Measurements from ENCODE around the gene CPNE6.

Gene CPNE6

DNA sequence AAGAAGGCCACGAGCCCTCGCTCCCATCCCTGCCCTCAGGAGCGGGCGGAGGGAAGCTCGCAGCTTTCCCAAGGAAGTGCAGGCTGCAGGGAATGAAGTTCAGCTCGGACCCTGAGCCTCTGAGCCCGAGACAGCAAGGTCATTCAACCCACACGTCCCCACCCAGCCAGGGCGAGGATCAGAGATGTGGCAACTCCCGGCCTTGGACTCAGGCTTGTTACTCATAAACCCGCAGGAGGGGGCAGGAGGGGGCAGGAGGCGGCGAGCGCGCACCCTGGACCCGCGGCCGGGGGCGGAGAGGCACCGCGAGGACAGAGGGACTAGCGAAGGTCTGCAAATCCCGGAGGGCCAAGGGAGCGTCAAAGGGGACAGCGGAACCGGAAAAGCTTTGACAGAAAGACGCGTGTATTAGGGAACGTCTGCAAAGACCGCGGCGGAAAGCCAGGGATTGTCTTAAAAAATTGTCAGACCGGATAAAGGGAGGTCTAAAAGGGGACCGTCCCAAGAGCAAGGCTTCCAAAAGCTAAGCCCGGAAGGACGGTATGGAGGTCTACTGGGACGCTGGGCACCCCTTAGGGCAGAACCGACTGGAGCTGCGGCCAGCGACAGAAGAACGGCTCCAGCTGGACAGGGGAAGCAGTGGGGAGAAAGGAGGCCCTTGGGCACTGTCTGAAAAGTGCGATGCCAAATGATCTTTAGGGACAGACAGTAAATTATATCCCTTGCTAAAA, 42.6 kb downstream of the CPNE6 start:
- Histone ChIP-seq H3K36me3 (ENCODE audit: control insufficient read depth, insufficient read depth, low read length) (peaks cover 19% of the 10 kb centered on the region), H3K4me3 (ENCODE audit: extremely low read depth, insufficient read depth, low read length, poor library complexity, severe bottlenecking) (peak overlapping the region; percentile 80), H3K9me3 (ENCODE audit: control insufficient read depth, low read length) (no peaks in the 10 kb centered on the region), H3K27ac (ENCODE audit: low read depth, low read length, severe bottlenecking) (peak overlapping the region; percentile 97), H3K4me1 (ENCODE audit: control insufficient read depth, insufficient read depth, low read length, poor library complexity, severe bottlenecking) (peaks cover 5% of the 10 kb centered on the region)
- WGBS, 2 experiments (ENCODE audit: insufficient coverage in 2 of 2), result 0 to 1% methylated on average over 39 to 41 of the region's 42 CpGs

DNA sequence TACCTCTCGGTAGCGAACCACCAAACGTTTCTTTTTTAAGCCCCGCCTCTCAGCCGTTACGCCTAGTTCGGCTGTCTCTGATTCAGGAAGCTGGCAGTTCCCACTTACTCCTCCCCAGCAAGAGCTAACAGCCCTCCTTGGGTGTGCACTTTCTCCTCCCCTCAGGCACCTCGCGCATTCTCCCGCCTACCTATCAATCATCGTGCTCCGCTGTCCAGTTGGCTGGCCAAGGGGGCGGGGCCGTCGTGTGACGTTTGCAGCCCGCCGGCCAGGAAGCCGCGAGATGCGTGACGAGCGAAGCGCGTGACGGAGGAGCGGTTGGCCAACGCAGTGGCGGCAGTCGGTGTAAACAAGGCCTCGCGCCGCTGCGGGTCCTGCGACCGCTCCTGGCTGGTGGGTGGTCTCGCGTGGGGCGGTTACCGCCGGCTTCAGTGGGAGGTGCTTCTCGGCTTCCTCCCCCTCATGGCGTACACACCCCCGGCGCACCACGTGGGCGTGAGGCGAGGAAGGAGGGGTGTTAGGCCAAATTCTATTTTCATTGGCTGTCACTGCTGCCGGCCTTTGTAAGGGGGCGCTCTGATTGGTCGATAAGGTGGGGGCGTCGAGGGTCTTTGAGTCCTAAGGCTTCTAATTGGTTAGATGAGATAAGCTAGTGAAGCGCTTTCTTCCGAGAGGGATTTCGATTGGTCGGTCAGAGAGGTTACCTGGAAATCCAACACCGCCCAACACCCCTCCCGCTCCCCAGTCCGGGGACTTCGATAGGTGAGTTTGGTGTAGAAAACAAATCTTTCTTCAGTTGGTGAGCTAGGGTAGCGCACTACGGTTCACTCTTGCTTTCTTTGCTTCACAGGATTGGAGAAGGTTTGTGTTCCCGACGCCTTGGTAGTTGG, 43.4 kb downstream of the CPNE6 start, which contains the start of the genes DCAF11 and NRL:
Gene DCAF11 (plus strand): TSS at position 246 of the 890 bp plus-strand sequence. CDS start 818 bp downstream, outside the sequence.
Gene NRL (minus strand): TSS at position 418 of the 890 bp plus-strand sequence. CDS start 32,101 bp downstream, outside the sequence.
- WGBS, 2 experiments (ENCODE audit: insufficient coverage in 2 of 2), result 0% methylated on average over 28 to 51 of the region's 65 CpGs
- Histone ChIP-seq H3K9me3 (ENCODE audit: control insufficient read depth, low read length) (no peaks in the 10 kb centered on the region), H3K27ac (ENCODE audit: low read depth, low read length, severe bottlenecking) (peak within 1 kb of the TSS; percentile 97), H3K4me3 (ENCODE audit: extremely low read depth, insufficient read depth, low read length, poor library complexity, severe bottlenecking) (peak within 1 kb of the TSS; percentile 80), H3K36me3 (ENCODE audit: control insufficient read depth, insufficient read depth, low read length) (peaks cover 28% of the 10 kb centered on the region), H3K4me1 (ENCODE audit: control insufficient read depth, insufficient read depth, low read length, poor library complexity, severe bottlenecking) (peaks cover 5% of the 10 kb centered on the region)

DNA sequence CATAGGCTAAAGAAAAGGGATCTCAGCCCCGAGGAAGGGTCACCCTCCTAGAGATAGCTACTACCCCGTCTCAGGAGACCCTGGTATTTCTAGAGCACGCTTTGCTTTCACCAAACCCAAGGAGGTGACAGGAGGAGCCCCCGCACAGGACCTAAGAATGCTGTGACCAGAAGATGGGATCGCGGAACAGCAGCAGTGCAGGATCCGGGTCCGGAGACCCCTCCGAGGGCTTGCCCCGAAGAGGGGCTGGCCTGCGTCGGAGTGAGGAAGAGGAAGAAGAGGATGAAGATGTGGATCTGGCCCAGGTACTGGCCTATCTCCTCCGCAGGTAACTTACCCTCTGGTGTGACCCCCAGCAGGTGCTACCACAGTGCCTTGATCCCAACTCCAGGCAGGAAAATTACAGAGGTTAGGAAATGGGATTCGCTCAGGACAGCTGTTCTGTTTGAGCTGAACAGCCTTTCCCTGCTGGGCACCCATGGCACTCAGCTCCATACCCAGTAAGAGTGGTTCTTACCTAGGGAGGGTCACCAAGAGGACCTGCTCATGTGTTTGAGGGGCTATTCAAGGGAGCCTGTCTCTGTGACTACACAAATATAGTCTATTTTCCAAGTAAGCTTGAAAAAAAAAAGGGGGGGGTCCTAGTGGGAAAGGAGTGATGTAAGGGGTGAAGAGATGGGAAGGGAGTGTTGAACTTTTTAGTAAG, 44.2 kb downstream of the CPNE6 start:
- peak overlapping the region; percentile 97 for H3K27ac ChIP-seq (ENCODE audit: low read depth, low read length, severe bottlenecking)
- WGBS, 2 experiments (ENCODE audit: insufficient coverage in 2 of 2), result 8 to 12% methylated on average over 13 to 14 of the region's 14 CpGs
- peaks cover 5% of the 10 kb centered on the region for H3K4me1 ChIP-seq (ENCODE audit: control insufficient read depth, insufficient read depth, low read length, poor library complexity, severe bottlenecking)
- peak overlapping the region; percentile 80 for H3K4me3 ChIP-seq (ENCODE audit: extremely low read depth, insufficient read depth, low read length, poor library complexity, severe bottlenecking)
- H3K9me3 ChIP-seq (ENCODE audit: control insufficient read depth, low read length), result no peaks in the 10 kb centered on the region
- H3K36me3 ChIP-seq (ENCODE audit: control insufficient read depth, insufficient read depth, low read length), result peaks cover 30% of the 10 kb centered on the region

DNA sequence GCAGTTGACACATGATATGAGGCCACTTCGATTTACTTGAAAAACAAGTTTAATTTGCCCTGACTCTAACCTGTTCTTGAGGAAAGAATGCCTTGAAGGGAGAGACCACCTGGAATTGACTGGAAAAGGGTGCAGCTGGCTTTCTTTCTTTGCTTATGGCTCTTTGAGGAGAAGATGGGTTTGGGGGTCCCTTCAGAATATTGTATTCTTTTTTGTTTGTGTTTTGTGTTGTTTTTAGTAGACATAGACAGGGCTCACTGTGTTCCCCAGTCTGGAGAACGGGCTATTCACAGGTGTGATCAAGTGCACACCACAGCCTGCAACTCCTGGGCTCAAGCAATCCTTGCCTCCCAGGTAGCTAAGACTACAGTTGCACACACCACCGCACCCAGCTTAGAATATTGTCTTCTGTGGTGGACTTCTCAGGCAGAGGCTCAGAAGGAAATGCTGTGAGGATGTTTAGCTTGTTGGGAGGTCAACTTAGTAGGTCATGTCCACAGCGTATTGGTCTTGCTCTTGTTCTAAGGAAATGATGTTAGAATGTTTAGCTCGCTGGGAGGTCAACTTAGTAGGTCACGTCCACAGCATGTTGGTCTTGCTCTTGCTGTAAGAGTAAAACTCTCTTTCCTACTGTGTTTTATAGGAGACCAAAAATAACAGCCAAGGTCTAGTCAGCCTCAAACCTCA, 44.9 kb downstream of the CPNE6 start:
- 90 to 94% methylated on average over 3 of the region's 6 CpGs for WGBS, 2 experiments (ENCODE audit: insufficient coverage in 2 of 2)
- Histone ChIP-seq H3K36me3 (ENCODE audit: control insufficient read depth, insufficient read depth, low read length) (peaks cover 37% of the 10 kb centered on the region), H3K4me1 (ENCODE audit: control insufficient read depth, insufficient read depth, low read length, poor library complexity, severe bottlenecking) (peaks cover 5% of the 10 kb centered on the region), H3K27ac (ENCODE audit: low read depth, low read length, severe bottlenecking) (no peak overlapping the region), H3K9me3 (ENCODE audit: control insufficient read depth, low read length) (no peaks in the 10 kb centered on the region), H3K4me3 (ENCODE audit: extremely low read depth, insufficient read depth, low read length, poor library complexity, severe bottlenecking) (peak overlapping the region; percentile 80)

DNA sequence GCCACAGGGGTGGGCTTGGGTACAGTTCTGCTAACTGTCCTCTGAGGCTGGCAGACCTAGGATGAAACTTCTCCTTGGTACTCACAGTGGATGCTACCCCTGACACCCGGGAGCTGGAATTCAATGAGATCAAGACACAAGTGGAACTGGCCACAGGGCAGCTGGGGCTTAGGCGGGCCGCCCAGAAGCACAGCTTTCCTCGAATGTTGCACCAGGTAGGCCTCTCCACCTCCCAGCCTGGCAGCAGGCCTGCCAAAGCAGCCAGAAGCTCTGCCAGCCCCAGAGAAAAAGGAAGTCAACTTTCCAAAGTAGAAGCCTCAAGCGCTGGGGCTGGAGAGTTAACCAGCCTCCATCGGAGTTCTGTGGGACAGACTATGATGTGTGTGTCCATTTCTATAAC, 45.8 kb downstream of the CPNE6 start:
- 87 to 94% methylated on average over 4 to 5 of the region's 6 CpGs for WGBS, 2 experiments (ENCODE audit: insufficient coverage in 2 of 2)
- no peak overlapping the region for H3K4me3 ChIP-seq (ENCODE audit: extremely low read depth, insufficient read depth, low read length, poor library complexity, severe bottlenecking)
- H3K9me3 ChIP-seq (ENCODE audit: control insufficient read depth, low read length), result no peaks in the 10 kb centered on the region
- H3K4me1 ChIP-seq (ENCODE audit: control insufficient read depth, insufficient read depth, low read length, poor library complexity, severe bottlenecking), result peaks cover 5% of the 10 kb centered on the region
- H3K36me3 ChIP-seq (ENCODE audit: control insufficient read depth, insufficient read depth, low read length), result peaks cover 38% of the 10 kb centered on the region
- no peak overlapping the region for H3K27ac ChIP-seq (ENCODE audit: low read depth, low read length, severe bottlenecking)

DNA sequence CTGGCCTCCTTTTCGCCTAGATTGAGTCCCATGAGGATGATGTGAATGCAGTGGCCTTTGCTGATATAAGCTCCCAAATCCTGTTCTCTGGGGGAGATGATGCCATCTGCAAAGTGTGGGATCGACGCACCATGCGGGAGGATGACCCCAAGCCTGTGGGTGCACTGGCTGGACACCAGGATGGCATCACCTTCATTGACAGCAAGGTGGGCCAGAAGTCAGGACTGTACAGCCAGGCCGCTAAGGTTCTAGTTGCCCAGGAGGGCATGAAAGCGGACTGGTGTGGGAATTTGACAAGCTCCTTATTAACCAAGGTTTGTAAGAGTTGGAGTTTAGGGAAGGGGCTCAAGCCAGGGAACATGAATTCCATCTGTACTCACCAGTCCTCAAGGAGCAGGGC, 48.3 kb downstream of the CPNE6 start:
- Histone ChIP-seq H3K4me1 (ENCODE audit: control insufficient read depth, insufficient read depth, low read length, poor library complexity, severe bottlenecking) (peaks cover 5% of the 10 kb centered on the region), H3K4me3 (ENCODE audit: extremely low read depth, insufficient read depth, low read length, poor library complexity, severe bottlenecking) (no peak overlapping the region), H3K36me3 (ENCODE audit: control insufficient read depth, insufficient read depth, low read length) (peaks cover 41% of the 10 kb centered on the region), H3K27ac (ENCODE audit: low read depth, low read length, severe bottlenecking) (no peak overlapping the region), H3K9me3 (ENCODE audit: control insufficient read depth, low read length) (no peaks in the 10 kb centered on the region)
- WGBS, 2 experiments (ENCODE audit: insufficient coverage in 2 of 2), result 93 to 97% methylated on average over 5 to 6 of the region's 6 CpGs

DNA sequence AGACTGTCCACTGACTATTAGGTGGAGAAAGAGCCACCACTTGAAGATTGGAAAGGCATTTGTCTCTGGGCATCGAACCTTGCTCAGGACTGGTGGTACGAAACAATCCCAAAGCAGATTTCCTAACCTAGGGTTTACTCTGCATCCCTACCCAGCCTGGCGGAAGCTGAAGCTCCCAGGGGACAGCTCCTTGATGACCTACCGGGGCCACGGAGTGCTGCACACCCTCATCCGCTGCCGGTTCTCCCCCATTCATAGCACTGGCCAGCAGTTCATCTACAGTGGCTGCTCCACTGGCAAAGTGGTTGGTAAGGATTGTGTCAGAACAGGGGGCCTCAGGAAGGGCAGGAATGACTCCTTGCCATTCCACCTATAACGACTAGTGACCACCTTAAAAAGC, 49.8 kb downstream of the CPNE6 start:
- no peaks in the 10 kb centered on the region for H3K4me1 ChIP-seq (ENCODE audit: control insufficient read depth, insufficient read depth, low read length, poor library complexity, severe bottlenecking)
- no peaks in the 10 kb centered on the region for H3K9me3 ChIP-seq (ENCODE audit: control insufficient read depth, low read length)
- peaks cover 41% of the 10 kb centered on the region for H3K36me3 ChIP-seq (ENCODE audit: control insufficient read depth, insufficient read depth, low read length)
- H3K4me3 ChIP-seq (ENCODE audit: extremely low read depth, insufficient read depth, low read length, poor library complexity, severe bottlenecking), result no peak overlapping the region
- WGBS, 2 experiments (ENCODE audit: insufficient coverage in 2 of 2), result 92 to 100% methylated on average over 2 to 4 of the region's 8 CpGs
- H3K27ac ChIP-seq (ENCODE audit: low read depth, low read length, severe bottlenecking), result no peak overlapping the region

DNA sequence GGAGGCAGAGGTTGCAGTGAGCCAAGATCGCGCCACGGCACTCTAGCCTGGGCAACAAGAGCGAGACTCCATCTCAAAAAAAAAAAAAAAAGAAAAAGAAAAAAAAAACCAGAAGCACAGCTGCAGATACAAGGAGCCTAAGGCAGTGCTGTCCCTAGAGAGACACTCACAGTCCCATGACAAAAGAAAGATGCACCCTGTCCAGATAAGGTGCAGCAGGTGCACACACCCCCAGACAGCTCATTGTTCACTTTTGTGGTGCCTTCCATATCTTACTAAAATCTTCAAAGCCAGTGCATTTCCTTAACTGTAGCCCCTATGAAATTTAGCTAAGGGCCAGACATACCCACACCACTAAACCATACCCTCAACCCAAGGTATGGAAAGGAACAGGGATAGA, 51.1 kb downstream of the CPNE6 start:
- H3K36me3 ChIP-seq (ENCODE audit: control insufficient read depth, insufficient read depth, low read length), result peaks cover 37% of the 10 kb centered on the region

DNA sequence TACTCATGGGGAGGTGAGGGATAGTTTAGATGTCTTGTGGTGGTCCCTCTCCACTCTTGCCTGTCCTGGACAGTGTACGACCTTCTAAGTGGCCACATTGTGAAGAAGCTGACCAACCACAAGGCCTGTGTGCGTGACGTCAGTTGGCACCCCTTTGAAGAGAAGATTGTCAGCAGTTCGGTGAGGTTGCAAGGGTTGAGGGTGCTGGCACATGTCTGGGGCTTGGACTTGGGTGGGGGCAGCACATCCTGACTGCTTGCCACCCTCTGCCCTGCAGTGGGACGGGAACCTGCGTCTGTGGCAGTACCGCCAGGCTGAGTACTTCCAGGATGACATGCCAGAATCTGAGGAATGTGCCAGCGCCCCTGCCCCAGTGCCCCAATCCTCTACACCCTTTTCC, 51.5 kb downstream of the CPNE6 start:
- peaks cover 32% of the 10 kb centered on the region for H3K36me3 ChIP-seq (ENCODE audit: control insufficient read depth, insufficient read depth, low read length)
- H3K4me1 ChIP-seq (ENCODE audit: control insufficient read depth, insufficient read depth, low read length, poor library complexity, severe bottlenecking), result no peaks in the 10 kb centered on the region
- H3K27ac ChIP-seq (ENCODE audit: low read depth, low read length, severe bottlenecking), result no peak overlapping the region
- WGBS, 2 experiments (ENCODE audit: insufficient coverage in 2 of 2), result 92 to 93% methylated on average over 5 to 7 of the region's 8 CpGs
- no peak overlapping the region for H3K4me3 ChIP-seq (ENCODE audit: extremely low read depth, insufficient read depth, low read length, poor library complexity, severe bottlenecking)
- H3K9me3 ChIP-seq (ENCODE audit: control insufficient read depth, low read length), result no peaks in the 10 kb centered on the region

More for the DNA sequence above, 51.1 kb downstream of the CPNE6 start:
- H3K9me3 ChIP-seq (ENCODE audit: control insufficient read depth, low read length), result no peaks in the 10 kb centered on the region
- no peak overlapping the region for H3K27ac ChIP-seq (ENCODE audit: low read depth, low read length, severe bottlenecking)
- no peak overlapping the region for H3K4me3 ChIP-seq (ENCODE audit: extremely low read depth, insufficient read depth, low read length, poor library complexity, severe bottlenecking)
- WGBS, 2 experiments (ENCODE audit: insufficient coverage in 2 of 2), result no CpG with 5 or more reads among the region's 4 CpGs
- H3K4me1 ChIP-seq (ENCODE audit: control insufficient read depth, insufficient read depth, low read length, poor library complexity, severe bottlenecking), result no peaks in the 10 kb centered on the region
